BJ (cell line): ENCODE results near the gene ROR2. TPM values are rescaled to one million over a fixed set of nuclear protein-coding genes. Genes with fewer than 3 reads are reported as not detected.
A peak's percentile ranks its signal among the peaks of the same experiment; 100 is the strongest.

Source experiments
- CTCF ChIA-PET: fragments of 350-600 bp; formaldehyde crosslinking; extraction: SDS; loops from one replicate; lab custom pipeline; 2021; ENCODE audit warnings: antibody characterized with exemption, inconsistent platforms; lab: Yijun Ruan, JAX
- POLR2A ChIA-PET: fragments of 300-600 bp; sonication (Branson Sonifier 250); formaldehyde crosslinking; extraction: SDS; loops from one replicate; lab custom pipeline; 2021; ENCODE audit warnings: antibody characterized with exemption; lab: Charles Lee
- DNase-seq: peaks from one replicate; pipeline ENCODE4 v3.0.0-alpha.2; 2011; ENCODE audit warnings: low read depth
- H3K27me3 ChIP-seq: 2 replicates; pipeline ENCODE4 v1.6.0; 2011; ENCODE audit warnings: low read length; ENCODE audit not compliant: control insufficient read depth, insufficient read depth
- H3K36me3 ChIP-seq: 2 replicates; pipeline ENCODE4 v1.5.1; 2011; ENCODE audit warnings: low read length; ENCODE audit not compliant: control insufficient read depth, insufficient read depth
- H3K4me3 ChIP-seq: 2 replicates; pipeline ENCODE4 v1.5.1; 2011; ENCODE audit warnings: low read depth, mild to moderate bottlenecking, control low read depth, low read length
- polyA plus RNA-seq: library from polyadenylated mRNA; depleted of rRNA; stranded (reverse); fragments of >200 nt; gene quantifications from 2 replicates; pipeline ENCODE4 v1.2.3, GENCODE V29; 2011
- TF ChIP-seq, protein P1 (sequence below): IDR thresholded peaks from 2 replicates; pipeline ENCODE4 v1.5.1; 2011; ENCODE audit warnings: low read depth, mild to moderate bottlenecking, control low read depth, inconsistent platforms, low read length, moderate library complexity; ENCODE audit not compliant: insufficient read depth

The ROR2 gene
- polyA plus RNA-seq, 1 experiment, result 1.1 TPM

DNA sequence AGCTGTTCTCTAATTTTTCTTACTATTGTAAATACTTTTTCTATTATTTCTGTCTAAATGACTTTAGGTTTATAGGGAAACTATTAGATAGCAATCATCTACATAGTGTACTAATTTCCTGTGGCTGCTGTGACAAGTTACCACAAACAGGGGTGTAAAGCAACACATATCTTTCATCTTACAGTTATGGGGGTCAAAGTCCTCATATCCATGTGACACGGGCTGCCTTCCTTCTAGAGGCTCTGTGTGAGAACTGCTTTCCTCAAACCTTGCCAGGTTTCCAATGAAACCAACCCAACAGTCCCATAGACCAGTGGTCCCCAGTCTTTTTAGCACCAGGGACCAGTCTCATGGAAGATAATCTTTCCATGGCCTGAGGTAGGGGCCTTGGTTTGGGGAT is 189.1 kb downstream of the ROR2 start:
- H3K36me3 ChIP-seq, result no peaks in the 10 kb centered on the region

DNA sequence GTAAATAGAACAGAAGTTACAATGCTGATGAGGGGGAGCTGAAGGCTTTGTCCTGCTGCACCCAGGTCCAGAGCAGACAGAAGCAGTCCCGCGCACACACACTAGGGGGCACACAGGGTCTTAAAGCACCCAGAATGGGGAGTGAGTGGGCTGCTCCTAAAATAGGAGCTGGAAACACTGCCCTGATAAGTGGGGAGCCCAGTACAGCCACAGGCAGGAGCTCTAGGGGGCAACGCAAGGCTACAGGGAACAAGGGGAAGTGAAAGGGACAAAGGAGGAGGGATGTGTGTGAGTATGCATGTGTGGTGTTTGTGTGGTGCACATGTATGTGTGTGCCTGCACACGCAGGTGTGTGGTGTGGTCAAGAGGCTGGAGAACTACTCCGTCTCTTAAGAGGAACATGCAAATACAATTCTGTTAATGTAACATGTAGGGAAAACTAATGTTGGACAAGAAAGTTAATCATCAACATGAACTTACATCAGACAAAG is 191.5 kb downstream of the ROR2 start:
- ChIA-PET CTCF (interaction anchor here (0.6 to 6.1 kb wide), 29 partner anchors 8 to 845 kb away, joined by 3 to 77 read pairs (median 4); partner anchors contain the start of gene ROR2), POLR2A (no interaction called here)
- H3K27me3 ChIP-seq, result no peaks in the 10 kb centered on the region; the same call in 1 of the 2 replicates
- DNase-seq, result no peak
- H3K36me3 ChIP-seq, result no peaks in the 10 kb centered on the region
- TF ChIP-seq, protein P1, sequence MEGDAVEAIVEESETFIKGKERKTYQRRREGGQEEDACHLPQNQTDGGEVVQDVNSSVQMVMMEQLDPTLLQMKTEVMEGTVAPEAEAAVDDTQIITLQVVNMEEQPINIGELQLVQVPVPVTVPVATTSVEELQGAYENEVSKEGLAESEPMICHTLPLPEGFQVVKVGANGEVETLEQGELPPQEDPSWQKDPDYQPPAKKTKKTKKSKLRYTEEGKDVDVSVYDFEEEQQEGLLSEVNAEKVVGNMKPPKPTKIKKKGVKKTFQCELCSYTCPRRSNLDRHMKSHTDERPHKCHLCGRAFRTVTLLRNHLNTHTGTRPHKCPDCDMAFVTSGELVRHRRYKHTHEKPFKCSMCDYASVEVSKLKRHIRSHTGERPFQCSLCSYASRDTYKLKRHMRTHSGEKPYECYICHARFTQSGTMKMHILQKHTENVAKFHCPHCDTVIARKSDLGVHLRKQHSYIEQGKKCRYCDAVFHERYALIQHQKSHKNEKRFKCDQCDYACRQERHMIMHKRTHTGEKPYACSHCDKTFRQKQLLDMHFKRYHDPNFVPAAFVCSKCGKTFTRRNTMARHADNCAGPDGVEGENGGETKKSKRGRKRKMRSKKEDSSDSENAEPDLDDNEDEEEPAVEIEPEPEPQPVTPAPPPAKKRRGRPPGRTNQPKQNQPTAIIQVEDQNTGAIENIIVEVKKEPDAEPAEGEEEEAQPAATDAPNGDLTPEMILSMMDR, result peak; percentile 86
- no peak overlapping the region for H3K4me3 ChIP-seq

More for the DNA sequence above, 189.1 kb downstream of the ROR2 start:
- POLR2A ChIA-PET, result no interaction called here
- CTCF ChIA-PET, result interaction anchor here (1.2 to 6.1 kb wide), 3 partner anchors 11 to 192 kb away, joined by 3 to 77 read pairs (median 51); partner anchors contain the start of gene ROR2
- DNase-seq, result no peak
- TF ChIP-seq, protein P1, result no peak
- no peak overlapping the region for H3K4me3 ChIP-seq
- no peaks in the 10 kb centered on the region; the same call in 1 of the 2 replicates for H3K27me3 ChIP-seq

DNA sequence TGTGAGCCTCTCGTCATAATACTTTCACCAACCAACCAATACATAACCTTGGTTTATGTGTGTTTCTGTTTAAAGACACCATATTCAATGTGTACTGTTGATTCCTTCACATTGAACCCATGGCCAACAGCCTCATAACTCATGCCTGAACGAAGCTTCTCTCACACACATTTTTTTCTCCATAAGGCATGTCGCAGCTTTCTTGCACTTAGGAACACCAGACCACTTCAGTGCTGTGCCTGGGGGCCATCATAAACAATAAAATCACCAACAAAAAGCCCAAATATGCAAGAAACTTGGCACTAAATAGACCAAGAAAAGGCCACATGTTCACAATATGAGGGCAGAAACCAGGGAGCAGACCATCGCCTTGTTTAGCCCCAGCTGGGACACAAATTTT is 192.2 kb downstream of the ROR2 start:
- ChIA-PET CTCF (interaction anchor here (0.6 to 6.1 kb wide), 23 partner anchors 9 to 844 kb away, joined by 3 to 77 read pairs (median 4); partner anchors contain the start of gene ROR2), POLR2A (no interaction called here)
- peak; percentile 44 for DNase-seq
- TF ChIP-seq, protein P1, result no peak
- Histone ChIP-seq H3K36me3 (no peaks in the 10 kb centered on the region), H3K4me3 (no peak overlapping the region), H3K27me3 (no peaks in the 10 kb centered on the region; the same call in 1 of the 2 replicates)

DNA sequence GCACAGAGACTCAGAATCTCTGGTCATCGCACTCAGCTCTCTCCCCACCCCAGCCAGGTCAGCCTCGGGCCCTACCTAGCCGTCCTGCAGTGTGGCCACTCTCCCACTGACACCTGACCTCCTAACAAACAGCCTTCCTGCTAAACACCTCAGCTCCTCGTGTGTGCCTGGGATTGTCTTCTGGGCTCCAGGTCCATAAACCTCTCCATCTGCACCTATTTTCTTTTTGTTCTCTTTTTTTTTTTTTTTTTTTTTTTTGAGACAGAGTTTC is 193.6 kb downstream of the ROR2 start:
- DNase-seq, result no peak
- Histone ChIP-seq H3K4me3 (no peak overlapping the region), H3K36me3 (no peaks in the 10 kb centered on the region), H3K27me3 (no peaks in the 10 kb centered on the region; the same call in 1 of the 2 replicates)
- CTCF ChIA-PET, result interaction anchor here (1.1 kb wide), 1 partner anchor 10 kb away, joined by 3 read pairs; no protein-coding TSS in a partner anchor
- TF ChIP-seq, protein P1, result no peak
- POLR2A ChIA-PET, result no interaction called here

DNA sequence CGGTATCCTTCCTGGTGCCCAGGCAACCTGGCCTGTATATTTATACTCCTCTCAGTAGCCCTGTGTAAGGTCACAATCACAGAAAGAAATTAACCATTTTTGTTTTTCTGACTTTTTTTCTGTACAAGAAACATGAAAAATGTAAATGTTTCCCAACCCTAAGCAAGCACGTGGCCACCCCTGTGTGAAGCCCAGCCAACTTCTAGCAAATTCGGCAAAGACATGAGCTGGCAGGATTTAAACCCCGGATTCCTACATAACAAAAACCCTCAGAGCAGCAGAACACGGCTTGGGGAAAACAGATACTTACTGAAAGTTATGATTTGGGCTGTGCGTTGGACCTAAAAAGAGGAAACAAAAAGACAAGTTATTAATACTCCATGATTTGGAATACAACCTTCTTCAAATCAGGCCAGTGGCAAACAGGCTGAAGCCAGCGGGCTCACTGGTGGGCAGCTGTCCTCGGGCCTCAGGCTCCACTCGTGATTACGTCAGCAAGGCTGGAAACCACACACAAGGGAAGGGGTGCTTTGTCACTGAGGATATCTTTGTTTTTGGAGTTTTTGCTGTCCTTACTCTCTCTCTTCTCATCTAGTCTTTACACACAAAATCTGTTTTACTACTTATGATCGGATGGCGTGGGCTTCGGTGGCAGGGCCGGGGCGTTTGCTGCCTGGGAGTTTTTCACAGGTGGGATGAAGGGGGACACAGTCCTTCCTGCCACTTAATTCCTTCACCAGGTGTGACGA is 194.1 kb downstream of the ROR2 start:
- Histone ChIP-seq H3K27me3 (no peaks in the 10 kb centered on the region; the same call in 1 of the 2 replicates), H3K4me3 (no peak overlapping the region), H3K36me3 (no peaks in the 10 kb centered on the region)
- POLR2A ChIA-PET, result no interaction called here
- CTCF ChIA-PET, result interaction anchor here (1.1 kb wide), 1 partner anchor 10 kb away, joined by 3 read pairs; no protein-coding TSS in a partner anchor
- no peak for DNase-seq
- TF ChIP-seq, protein P1, result no peak
